Measurements from ENCODE around the gene EHD1.

GRCh38 chr11:64859542-64860414 is 18.6 kb downstream of the EHD1 start:
- TF ChIP-seq POLR2AphosphoS5 (IDR thresholded peaks at IDR 0.05), result no peak
- TF ChIP-seq, protein P1, sequence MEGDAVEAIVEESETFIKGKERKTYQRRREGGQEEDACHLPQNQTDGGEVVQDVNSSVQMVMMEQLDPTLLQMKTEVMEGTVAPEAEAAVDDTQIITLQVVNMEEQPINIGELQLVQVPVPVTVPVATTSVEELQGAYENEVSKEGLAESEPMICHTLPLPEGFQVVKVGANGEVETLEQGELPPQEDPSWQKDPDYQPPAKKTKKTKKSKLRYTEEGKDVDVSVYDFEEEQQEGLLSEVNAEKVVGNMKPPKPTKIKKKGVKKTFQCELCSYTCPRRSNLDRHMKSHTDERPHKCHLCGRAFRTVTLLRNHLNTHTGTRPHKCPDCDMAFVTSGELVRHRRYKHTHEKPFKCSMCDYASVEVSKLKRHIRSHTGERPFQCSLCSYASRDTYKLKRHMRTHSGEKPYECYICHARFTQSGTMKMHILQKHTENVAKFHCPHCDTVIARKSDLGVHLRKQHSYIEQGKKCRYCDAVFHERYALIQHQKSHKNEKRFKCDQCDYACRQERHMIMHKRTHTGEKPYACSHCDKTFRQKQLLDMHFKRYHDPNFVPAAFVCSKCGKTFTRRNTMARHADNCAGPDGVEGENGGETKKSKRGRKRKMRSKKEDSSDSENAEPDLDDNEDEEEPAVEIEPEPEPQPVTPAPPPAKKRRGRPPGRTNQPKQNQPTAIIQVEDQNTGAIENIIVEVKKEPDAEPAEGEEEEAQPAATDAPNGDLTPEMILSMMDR (IDR thresholded peaks at IDR 0.05), result no peak
